HepG2 (cell line): ENCODE measurements around the gene SNX21. TPM values are rescaled to one million over a fixed set of nuclear protein-coding genes. Genes with fewer than 3 reads are reported as not detected.

Experiments used
- ARID4A ChIP-seq: sonication (generic); formaldehyde crosslinking; IDR thresholded peaks from 2 replicates; pipeline ENCODE4 v1.5.0; 2020; ENCODE audit warnings: mild to moderate bottlenecking, missing genetic modification reagents, borderline replicate concordance
- ATF3 ChIP-seq: sonication (generic); formaldehyde crosslinking; IDR thresholded peaks from 2 replicates; pipeline ENCODE4 v1.4.0; 2020; ENCODE audit warnings: missing genetic modification reagents
- CBX1 ChIP-seq: IDR thresholded peaks from one replicate; pipeline ENCODE4 v1.6.1; 2016; ENCODE audit warnings: antibody characterized with exemption, low read depth
- KDM1A ChIP-seq: IDR thresholded peaks from 2 replicates; pipeline ENCODE4 v1.6.1; 2016; ENCODE audit warnings: missing compliant biosample characterization
- KLF16 ChIP-seq, 2 experiments: sonication (generic) in 1 of 2; formaldehyde crosslinking in 1 of 2; IDR thresholded peaks; 2 replicates each; pipeline versions ENCODE4 v1.6.1 to v1.8.0; 2016 to 2023; ENCODE audit warnings: missing genetic modification reagents in 2 of 2, missing compliant biosample characterization in 1 of 2
- REST ChIP-seq, 2 experiments: IDR thresholded peaks; 2 replicates each; pipeline ENCODE4 v1.6.1; 2011 to 2012; ENCODE audit warnings: low read length in 2 of 2, borderline replicate concordance in 1 of 2, low read depth in 1 of 2, mild to moderate bottlenecking in 1 of 2, moderate library complexity in 1 of 2
- ZBTB40 ChIP-seq, 2 experiments: fragments of 450-650 bp in 1 of 2; sonication (generic) in 1 of 2; formaldehyde crosslinking in 1 of 2; IDR thresholded peaks; 2 replicates each; pipeline versions ENCODE4 v1.6.1 to v1.8.0; 2016 to 2022; ENCODE audit warnings: antibody characterized with exemption in 1 of 2, mild to moderate bottlenecking in 1 of 2, missing genetic modification reagents in 1 of 2
- ZNF556 ChIP-seq: sonication (generic); formaldehyde crosslinking; IDR thresholded peaks from 2 replicates; pipeline ENCODE4 v1.4.0; 2020; ENCODE audit warnings: mild to moderate bottlenecking, missing genetic modification reagents, borderline replicate concordance
- ZNF563 ChIP-seq: sonication (generic); formaldehyde crosslinking; IDR thresholded peaks from 2 replicates; pipeline ENCODE4 v1.8.0; 2022; ENCODE audit warnings: mild to moderate bottlenecking, moderate library complexity, missing genetic modification reagents
- ZNF766 ChIP-seq: sonication (generic); formaldehyde crosslinking; IDR thresholded peaks from 2 replicates; pipeline ENCODE4 v1.5.0; 2020; ENCODE audit warnings: missing genetic modification reagents, borderline replicate concordance
- ZNF775 ChIP-seq: sonication (generic); formaldehyde crosslinking; IDR thresholded peaks from 2 replicates; pipeline ENCODE4 v1.4.0; 2020; ENCODE audit warnings: missing genetic modification reagents, mild to moderate bottlenecking, moderate library complexity, borderline replicate concordance
- polyA plus RNA-seq, 8 experiments: library from polyadenylated mRNA; depleted of rRNA in 3 of 8; stranded (reverse) in 7 of 8; unstranded in 1 of 8; fragments of >200 nt; fragmentation: Illumina TruSeq in 4 of 8; extraction: Trizol in 4 of 8; gene quantifications; 2 replicates each; pipeline versions ENCODE4 v1.2.1 to v1.2.3, GENCODE V29; 2011 to 2016; ENCODE audit warnings: low read depth in 4 of 8, missing spikeins in 1 of 8, mixed read lengths in 1 of 8; ENCODE audit not compliant: insufficient read depth in 1 of 8
- total RNA-seq, 5 experiments: library from RNA; depleted of rRNA; stranded (reverse); fragments of >200 nt; fragmentation: Illumina TruSeq; extraction: Trizol; gene quantifications; 2 replicates each; pipeline ENCODE4 v1.2.3, GENCODE V29; 2016; ENCODE audit warnings: low read depth in 1 of 5

SNX21 gene
- total and polyA plus RNA-seq, 2 of the 13 experiments (the other 11 are each of a cell fraction or from before 2014, with no cell fraction given), result 7.7 to 12.8 TPM

GRCh38 chr20:45813006-45813340 lies 20.6 kb upstream of the SNX21 start (continued):
- 0 out of 4 replicates have a peak, but pooled peaks of 1 of the 2 experiments have one; percentile 7 for TF ChIP-seq KLF16 (CRISPR knock-in tag; IDR thresholded peaks at IDR 0.05)
- 0 out of 2 replicates have a peak, but pooled peaks have one; percentile 74 for TF ChIP-seq ZNF775 (CRISPR knock-in tag)
- TF ChIP-seq REST (IDR thresholded peaks at IDR 0.05; ENCODE audit: borderline replicate concordance in 1 of 2, low read depth in 1 of 2, low read length in 2 of 2), result no peak
- no peak for TF ChIP-seq ZBTB40 (IDR thresholded peaks at IDR 0.05)
- no peak for TF ChIP-seq ZBTB40 (CRISPR knock-in tag; IDR thresholded peaks at IDR 0.05)
- TF ChIP-seq ZNF766 (CRISPR knock-in tag), result no peak
- TF ChIP-seq ZNF563 (CRISPR knock-in tag), result peak; percentile 34; the same call in 1 of the 2 replicates
- no peak for TF ChIP-seq KDM1A (CRISPR knock-in tag)
- TF ChIP-seq ZNF556, result 0 out of 2 replicates have a peak, but pooled peaks have one; percentile 11
- no peak for TF ChIP-seq ARID4A (CRISPR knock-in tag)
- TF ChIP-seq CBX1, result no peak
- TF ChIP-seq ATF3 (CRISPR knock-in tag), result 0 out of 2 replicates have a peak, but pooled peaks have one; percentile 6
